ENCODE measurements around the gene JOSD2.

JOSD2 gene

DNA sequence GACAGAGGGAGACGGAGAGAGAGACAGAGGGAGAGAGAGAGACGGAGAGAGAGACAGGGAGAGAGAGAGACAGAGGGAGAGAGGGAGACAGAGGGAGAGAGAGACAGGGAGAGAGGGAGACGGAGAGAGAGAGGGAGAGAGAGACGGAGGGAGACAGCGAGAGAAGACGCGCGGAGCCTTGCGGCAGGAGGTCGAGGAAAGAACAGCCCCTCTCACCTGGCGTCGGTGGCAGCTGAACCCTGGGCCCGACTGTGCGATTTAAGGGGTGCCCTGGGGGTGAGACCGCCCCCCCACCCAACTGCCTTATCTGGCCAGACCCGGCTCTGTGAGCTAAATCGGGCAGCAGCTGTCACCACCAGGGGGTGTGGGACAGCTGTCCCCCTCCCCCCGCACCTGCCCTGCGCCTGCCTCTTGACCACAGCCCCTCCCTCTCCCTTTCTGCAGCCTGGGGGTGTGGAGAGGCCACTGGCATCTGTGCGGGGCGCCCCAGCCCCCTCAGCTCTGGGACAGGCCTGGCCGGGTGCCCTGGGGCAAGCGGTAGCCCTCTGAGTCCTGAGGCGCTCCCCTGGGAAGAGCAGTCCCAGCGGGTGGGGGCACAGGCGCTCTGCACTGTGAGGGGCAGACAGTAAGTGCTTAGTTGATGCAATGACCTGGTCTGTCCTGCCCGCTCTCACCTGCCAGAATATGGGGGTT, 10.8 kb downstream of the JOSD2 start:
- Histone ChIP-seq H3K27me3 (ENCODE audit: insufficient read depth, poor library complexity, severe bottlenecking) (no peaks in the 10 kb centered on the region), H3K27ac (replicated peaks) (no peak overlapping the region), H3K4me3 (replicated peaks; ENCODE audit: insufficient read depth, low read length) (no peak overlapping the region)
- no peak for TF ChIP-seq GABPA (IDR thresholded peaks at IDR 0.05; ENCODE audit: low read depth)
- TF ChIP-seq, protein P1, sequence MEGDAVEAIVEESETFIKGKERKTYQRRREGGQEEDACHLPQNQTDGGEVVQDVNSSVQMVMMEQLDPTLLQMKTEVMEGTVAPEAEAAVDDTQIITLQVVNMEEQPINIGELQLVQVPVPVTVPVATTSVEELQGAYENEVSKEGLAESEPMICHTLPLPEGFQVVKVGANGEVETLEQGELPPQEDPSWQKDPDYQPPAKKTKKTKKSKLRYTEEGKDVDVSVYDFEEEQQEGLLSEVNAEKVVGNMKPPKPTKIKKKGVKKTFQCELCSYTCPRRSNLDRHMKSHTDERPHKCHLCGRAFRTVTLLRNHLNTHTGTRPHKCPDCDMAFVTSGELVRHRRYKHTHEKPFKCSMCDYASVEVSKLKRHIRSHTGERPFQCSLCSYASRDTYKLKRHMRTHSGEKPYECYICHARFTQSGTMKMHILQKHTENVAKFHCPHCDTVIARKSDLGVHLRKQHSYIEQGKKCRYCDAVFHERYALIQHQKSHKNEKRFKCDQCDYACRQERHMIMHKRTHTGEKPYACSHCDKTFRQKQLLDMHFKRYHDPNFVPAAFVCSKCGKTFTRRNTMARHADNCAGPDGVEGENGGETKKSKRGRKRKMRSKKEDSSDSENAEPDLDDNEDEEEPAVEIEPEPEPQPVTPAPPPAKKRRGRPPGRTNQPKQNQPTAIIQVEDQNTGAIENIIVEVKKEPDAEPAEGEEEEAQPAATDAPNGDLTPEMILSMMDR (IDR thresholded peaks at IDR 0.05; ENCODE audit: insufficient read depth, low read length): no peak
- no peak for TF ChIP-seq POLR2AphosphoS5 (IDR thresholded peaks at IDR 0.05; ENCODE audit: low read depth)
- TF ChIP-seq SPI1 (IDR thresholded peaks at IDR 0.05; ENCODE audit: borderline replicate concordance, low read depth): no peak
- TF ChIP-seq, protein P2, sequence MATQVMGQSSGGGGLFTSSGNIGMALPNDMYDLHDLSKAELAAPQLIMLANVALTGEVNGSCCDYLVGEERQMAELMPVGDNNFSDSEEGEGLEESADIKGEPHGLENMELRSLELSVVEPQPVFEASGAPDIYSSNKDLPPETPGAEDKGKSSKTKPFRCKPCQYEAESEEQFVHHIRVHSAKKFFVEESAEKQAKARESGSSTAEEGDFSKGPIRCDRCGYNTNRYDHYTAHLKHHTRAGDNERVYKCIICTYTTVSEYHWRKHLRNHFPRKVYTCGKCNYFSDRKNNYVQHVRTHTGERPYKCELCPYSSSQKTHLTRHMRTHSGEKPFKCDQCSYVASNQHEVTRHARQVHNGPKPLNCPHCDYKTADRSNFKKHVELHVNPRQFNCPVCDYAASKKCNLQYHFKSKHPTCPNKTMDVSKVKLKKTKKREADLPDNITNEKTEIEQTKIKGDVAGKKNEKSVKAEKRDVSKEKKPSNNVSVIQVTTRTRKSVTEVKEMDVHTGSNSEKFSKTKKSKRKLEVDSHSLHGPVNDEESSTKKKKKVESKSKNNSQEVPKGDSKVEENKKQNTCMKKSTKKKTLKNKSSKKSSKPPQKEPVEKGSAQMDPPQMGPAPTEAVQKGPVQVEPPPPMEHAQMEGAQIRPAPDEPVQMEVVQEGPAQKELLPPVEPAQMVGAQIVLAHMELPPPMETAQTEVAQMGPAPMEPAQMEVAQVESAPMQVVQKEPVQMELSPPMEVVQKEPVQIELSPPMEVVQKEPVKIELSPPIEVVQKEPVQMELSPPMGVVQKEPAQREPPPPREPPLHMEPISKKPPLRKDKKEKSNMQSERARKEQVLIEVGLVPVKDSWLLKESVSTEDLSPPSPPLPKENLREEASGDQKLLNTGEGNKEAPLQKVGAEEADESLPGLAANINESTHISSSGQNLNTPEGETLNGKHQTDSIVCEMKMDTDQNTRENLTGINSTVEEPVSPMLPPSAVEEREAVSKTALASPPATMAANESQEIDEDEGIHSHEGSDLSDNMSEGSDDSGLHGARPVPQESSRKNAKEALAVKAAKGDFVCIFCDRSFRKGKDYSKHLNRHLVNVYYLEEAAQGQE (IDR thresholded peaks at IDR 0.05; ENCODE audit: insufficient replicate concordance, low read depth): no peak
- no peak for DNase-seq (ENCODE audit: low read depth in 1 of 2, low spot score in 1 of 2)

DNA sequence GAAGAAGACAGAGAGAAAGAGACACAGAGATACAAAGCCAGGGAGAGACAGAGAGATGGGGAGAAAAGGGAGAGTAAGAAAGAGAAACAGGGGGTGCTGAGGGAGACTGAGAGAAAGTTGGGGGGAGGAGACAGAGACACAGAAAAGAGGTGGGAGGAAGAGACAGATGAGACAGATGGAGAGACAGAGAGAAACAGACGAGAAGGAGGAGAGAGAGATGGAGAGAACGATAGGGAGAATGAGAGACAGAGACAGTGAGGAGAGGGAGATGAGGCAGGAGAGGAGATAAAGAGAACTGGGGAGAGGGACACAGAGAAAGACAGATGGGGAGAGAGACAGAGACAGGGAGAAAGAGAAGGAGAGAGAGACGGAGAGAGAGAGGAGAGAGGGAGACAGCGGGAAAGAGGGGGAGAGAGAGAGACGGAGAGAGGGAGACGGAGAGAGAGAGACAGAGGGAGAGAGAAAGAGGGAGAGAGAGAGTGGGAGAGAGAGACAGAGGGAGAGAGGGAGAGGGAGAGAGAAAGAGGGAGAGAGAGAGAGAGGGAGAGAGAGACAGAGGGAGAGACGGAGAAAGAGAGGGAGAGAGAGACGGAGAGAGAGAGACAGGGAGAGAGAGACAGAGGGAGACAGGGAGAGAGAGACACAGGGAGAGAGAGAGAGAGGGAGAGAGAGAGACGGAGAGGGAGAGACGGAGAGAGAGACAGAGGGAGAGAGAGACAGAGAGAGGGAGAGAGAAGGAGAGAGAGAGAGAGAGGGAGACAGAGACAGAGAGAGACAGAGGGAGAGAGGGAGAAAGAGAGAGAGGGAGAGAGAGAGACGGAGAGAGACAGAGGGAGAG, 12.6 kb downstream of the JOSD2 start:
- no peaks in the 10 kb centered on the region for H3K27me3 ChIP-seq (ENCODE audit: insufficient read depth, poor library complexity, severe bottlenecking)
- H3K4me3 ChIP-seq (replicated peaks; ENCODE audit: insufficient read depth, low read length): no peak overlapping the region
- H3K27ac ChIP-seq (replicated peaks): no peak overlapping the region
- DNase-seq (ENCODE audit: low read depth in 1 of 2, low spot score in 1 of 2): no peak
- TF ChIP-seq SPI1 (IDR thresholded peaks at IDR 0.05; ENCODE audit: borderline replicate concordance, low read depth): no peak
- no peak for TF ChIP-seq POLR2AphosphoS5 (IDR thresholded peaks at IDR 0.05; ENCODE audit: low read depth)
- TF ChIP-seq, protein P1 (IDR thresholded peaks at IDR 0.05; ENCODE audit: insufficient read depth, low read length): no peak
- TF ChIP-seq, protein P2 (IDR thresholded peaks at IDR 0.05; ENCODE audit: insufficient replicate concordance, low read depth): no peak

DNA sequence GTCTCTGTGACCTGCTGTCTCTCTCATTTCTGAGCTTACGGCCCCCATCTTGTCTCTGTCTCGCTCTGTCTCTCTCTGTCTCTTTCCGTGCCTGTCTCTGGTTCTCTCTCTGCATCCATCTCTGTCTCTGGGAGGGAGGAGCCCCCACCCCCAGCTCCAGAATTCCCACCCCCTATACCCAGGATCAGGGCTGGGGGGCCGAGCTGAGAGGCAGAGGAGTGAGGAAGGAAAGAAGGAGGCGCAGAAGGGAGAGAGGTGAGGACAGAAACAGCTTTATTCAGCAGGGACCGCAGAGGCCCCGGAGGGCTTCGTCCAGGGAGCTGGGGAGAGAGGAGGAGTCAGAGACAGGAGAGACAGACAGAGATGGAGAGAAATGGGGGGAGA, 14.0 kb downstream of the JOSD2 start:
- TF ChIP-seq, protein P1 (IDR thresholded peaks at IDR 0.05; ENCODE audit: insufficient read depth, low read length): no peak
- TF ChIP-seq SPI1 (IDR thresholded peaks at IDR 0.05; ENCODE audit: borderline replicate concordance, low read depth) (no peak), POLR2AphosphoS5 (IDR thresholded peaks at IDR 0.05; ENCODE audit: low read depth) (no peak), GABPA (IDR thresholded peaks at IDR 0.05; ENCODE audit: low read depth) (no peak)
- TF ChIP-seq, protein P2 (IDR thresholded peaks at IDR 0.05; ENCODE audit: insufficient replicate concordance, low read depth): no peak
- no peak overlapping the region for H3K4me3 ChIP-seq (replicated peaks; ENCODE audit: insufficient read depth, low read length)
- DNase-seq (ENCODE audit: low read depth in 1 of 2, low spot score in 1 of 2): no peak
- H3K27ac ChIP-seq (replicated peaks): no peak overlapping the region
- H3K27me3 ChIP-seq (ENCODE audit: insufficient read depth, poor library complexity, severe bottlenecking): no peaks in the 10 kb centered on the region

Data from HL-60 (cell line).